GM19372 (cell line): ENCODE results near the gene TSHB.
"Not testable (repeated sequence)": the region's sequence is repeated elsewhere in the genome, so short reads cannot be mapped to it uniquely, and the experiment has no call there.

Source experiments
- ATAC-seq: cut with Tn5 transposase; IDR thresholded peaks from one replicate; pipeline ENCODE4 v1.9.1; 2021; ENCODE audit warnings: mild to moderate bottlenecking, low read depth, moderate library complexity; ENCODE audit not compliant: unreplicated experiment

TSHB gene

DNA sequence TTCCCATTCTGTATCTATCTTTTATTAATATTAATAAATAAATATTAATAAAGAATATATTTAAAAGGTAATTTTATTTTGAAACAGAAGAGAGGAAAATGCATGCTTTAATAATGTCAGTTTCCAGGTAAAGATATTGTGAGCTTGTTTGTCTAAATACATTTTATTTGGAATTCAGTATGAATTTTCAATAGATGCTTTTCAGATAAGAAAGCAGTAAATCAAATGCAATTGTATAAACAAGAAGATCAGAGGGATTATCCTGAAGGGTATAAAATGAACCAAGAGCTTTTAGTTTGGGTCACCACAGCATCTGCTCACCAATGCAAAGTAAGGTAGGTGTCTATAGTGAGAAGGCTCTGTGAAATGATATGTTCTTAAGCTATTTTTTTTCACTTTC, at the start of gene TSHB:
TSHB (plus strand) TSS at position 301 of the 400 bp plus-strand sequence. CDS start 3,537 bp downstream, outside the sequence.
- ATAC-seq, result no peak

- ATAC-seq, result no peak
Observed at GRCh38 chr1:114982251-114982650, 47.4 kb upstream of the TSHB start.

GRCh38 chr1:114986286-114986685, 43.3 kb upstream of the TSHB start:
- ATAC-seq, result no peak

GRCh38 chr1:114988095-114988494, 41.5 kb upstream of the TSHB start:
- no peak for ATAC-seq

DNA sequence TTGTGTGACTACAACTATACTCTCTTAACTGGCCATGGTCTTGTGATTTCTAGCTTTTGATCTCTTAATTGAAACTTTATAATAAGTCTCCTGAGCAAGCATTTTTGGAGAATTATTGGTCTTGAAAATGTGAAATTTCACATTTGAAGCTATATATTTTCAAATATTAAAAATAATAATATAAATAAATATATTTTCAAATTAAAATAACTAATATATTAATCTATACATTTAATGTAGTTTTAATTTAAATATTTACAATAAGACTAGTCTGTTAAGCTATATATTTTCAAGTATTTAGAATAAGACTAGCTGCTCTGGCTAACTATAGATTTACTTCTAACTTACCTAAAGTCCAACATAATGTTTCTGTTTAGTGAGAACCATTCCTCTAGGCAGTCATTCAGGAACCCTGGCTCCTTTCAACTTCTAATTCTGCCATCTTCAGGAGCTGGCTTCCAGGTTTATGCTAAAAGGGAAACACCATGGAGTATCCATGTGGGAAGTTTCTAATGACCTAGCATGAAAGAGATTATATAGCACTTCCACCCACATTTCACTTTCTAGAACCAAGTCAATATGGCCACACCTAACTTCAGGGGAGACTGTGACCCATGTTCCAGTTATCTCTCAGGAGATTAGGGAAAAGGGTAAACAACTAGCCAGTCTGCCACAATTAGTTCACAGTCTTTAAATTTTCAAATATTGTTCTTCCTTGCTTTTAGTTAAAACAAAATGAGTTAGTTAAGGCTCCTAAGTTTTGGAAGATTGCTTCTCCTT, 31.9 kb upstream of the TSHB start:
- no peak for ATAC-seq

GRCh38 chr1:115006191-115006590, 23.4 kb upstream of the TSHB start:
- ATAC-seq, result no peak

GRCh38 chr1:115012006-115012405, 17.6 kb upstream of the TSHB start:
- no peak for ATAC-seq

- no peak for ATAC-seq
Observed at GRCh38 chr1:115012434-115012833, 17.2 kb upstream of the TSHB start.

DNA sequence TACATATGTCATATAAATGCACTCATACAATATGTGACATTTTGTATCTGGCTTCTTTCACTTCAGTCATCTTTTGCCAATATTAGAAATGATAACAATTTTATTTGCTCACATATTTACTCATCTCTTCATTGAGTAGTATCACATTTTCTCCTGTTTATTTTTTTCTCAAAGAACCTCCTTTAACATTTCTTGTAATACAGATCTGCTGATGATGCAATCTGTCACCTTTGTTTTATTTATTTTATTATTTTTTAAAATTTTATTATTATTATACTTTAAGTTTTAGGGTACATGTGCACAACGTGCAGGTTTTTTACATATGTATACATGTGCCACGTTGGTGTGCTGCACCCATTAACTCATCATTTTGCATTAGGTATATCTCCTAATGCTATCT, 15.8 kb upstream of the TSHB start:
- no peak for ATAC-seq

- ATAC-seq, result not testable (repeated sequence)
Observed at GRCh38 chr1:115019549-115019948, 10.1 kb upstream of the TSHB start.

GRCh38 chr1:115021145-115021544, 8.5 kb upstream of the TSHB start:
- ATAC-seq, result no peak

DNA sequence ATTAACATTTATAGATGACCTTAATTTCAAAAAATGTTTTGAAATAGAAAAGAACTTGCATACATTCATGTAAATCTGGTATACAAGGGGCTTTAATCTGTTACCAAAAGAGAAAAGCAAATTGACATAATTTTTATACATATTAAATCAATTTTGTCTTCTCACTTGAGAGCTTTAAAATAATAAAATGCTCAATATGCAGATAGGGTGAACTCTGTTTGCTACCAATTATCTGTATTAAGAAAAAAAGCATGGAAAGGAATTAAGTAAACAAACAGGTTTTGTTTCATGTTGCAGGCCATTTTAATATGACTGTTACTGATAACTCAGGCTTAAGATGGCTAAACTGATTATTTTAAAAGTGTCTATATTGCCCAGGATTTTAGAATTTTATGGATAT, 6.0 kb upstream of the TSHB start:
- no peak for ATAC-seq

GRCh38 chr1:115031595-115031994, 2.0 kb downstream of the TSHB start:
- no peak for ATAC-seq

DNA sequence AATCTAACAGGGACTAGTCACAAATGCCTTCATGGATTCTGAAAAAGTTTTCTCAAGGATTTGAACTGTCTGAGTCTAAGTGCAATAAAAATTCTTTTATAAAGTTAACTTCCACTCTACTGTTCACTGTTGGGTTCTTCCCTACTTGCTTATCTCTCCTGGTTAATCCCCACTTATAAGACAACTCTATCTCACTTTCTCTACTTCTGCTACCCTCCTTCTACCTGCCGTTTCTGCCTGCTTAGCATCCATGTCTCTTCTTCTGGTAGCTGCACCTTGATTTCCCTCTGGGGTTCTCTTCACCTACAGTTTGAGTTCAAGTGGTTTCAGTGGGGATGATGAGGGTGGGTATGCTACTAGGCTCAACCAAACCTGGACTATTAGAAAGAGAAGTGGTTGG, 6.0 kb downstream of the TSHB start:
- no peak for ATAC-seq

DNA sequence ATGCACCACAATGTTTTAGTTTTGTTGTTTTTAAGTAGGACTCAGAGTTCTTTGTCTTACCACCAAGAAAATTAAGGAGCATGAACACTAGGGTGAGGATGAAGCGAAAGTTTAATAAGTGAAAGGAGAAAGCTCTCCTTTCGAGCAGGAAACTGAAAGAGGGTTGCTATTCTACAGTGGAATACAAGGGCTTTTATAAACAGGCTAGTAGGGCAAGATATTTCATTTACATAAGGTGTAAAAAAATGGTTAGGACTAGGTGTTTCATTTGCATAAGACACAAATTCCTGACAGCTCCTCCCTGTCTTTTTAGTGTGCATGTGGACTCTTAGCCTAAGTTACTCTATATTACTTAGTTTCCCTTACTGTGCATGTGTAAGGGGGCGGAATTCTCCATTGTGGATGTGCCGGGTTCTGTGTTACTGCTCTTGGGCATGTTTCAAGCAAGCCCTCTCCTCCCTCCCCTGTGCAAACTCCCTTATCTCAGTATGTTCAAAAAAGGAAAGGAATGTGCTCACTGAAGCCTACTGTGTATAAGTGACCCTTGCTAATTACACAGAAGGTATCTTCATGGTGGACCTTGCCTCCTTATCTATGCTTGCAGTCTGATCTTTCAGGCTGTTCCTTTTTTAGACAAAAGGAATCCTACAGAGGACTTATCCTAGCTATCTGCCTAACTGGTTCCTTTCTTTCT, 7.3 kb downstream of the TSHB start:
- ATAC-seq, result no peak

GRCh38 chr1:115040501-115040900, 10.9 kb downstream of the TSHB start:
- ATAC-seq, result no peak

DNA sequence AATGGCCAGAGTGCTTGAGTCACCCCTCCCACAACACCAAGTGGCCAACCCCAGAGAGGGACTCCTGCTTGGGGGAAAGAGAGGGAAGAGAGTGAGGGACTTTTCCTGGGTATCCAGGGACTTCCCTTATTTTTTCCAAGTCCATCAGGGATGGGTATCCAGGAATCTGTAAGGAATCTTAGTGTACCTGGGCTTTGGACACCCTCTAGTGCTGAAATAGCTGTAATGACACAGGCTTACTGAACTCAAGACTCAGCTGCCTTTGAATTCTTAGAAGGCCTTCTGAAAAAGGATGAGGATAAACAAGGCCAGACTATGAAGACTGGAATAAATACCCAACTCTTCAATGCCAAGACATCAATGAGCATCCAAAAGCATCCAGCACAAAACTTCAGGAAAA, 12.0 kb downstream of the TSHB start:
- ATAC-seq, result no peak

GRCh38 chr1:115046751-115047150, 17.1 kb downstream of the TSHB start:
- no peak for ATAC-seq

DNA sequence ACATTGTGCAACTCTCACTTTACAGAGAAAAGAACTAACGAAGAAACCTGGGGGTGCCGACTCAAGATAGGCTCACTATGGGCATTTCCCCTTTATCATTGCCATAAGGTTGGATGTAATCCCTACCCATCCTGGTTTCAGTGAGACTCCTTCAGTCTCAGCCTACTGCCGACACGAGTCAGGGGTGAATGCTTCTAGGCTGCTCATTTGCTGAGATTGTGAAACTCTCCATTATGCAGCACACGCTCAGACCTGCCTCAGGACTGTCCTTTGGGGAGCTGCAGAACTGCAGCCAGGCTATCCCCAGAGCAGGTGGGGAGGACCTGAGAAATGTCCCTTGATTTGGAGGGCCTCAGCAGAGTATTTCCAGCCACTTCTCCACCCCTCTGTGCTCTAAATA, 22.2 kb downstream of the TSHB start:
- ATAC-seq, result no peak

DNA sequence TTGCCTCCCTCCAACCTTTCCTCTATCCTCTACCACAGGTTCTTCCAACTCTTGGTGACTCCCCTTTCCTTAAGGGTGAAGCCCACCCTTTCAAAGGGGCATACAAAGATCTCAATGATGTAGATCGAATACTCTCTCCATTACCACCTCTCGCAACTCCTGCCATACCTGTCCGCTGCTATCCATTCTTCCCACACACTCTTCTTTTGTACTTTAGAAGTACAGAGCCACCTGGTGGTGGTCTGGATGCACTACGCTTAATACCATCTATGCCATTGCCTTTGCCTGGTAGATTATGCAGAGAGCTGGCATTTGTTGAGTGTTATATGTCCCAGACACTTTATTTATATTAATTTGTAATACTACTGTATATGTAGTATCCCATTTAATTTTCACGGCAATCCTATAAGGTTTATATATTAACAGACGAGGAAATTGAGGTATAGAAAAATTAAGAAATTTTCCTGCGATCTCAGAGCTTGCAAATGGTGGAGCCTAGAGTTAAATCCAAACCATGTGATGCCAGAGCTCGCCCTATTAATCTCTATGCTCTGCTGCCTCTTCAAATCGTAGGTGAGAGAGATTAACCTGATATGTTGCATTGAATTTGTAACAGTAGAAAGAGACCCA, 22.9 kb downstream of the TSHB start:
- ATAC-seq, result peak; percentile 96

- ATAC-seq, result no peak
Observed at GRCh38 chr1:115056395-115056798, 26.8 kb downstream of the TSHB start.
